ENCODE results near the gene DGKI.

DNA sequence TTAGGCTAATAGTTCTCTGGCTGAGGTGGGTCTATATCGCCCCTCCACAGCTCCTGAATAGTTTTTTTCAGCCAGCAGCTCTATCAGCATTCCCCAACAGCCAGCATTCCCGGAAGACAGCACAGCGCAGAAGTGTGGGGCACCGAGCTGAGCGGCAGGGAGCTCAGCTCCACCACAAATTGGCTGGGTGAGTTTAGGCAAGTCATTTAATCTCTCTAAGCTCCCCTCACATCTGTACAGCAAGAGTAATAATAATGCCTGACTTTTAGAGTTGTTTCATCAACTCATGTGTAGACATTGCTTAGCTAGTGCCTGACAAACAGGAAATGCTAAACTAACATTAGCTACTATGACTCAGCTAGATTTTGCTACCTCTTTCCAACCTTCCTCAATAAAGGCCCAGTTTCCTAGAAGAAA lies 255.3 kb downstream of the DGKI start:
- TF ChIP-seq POLR2AphosphoS5 (IDR thresholded peaks at IDR 0.05; ENCODE audit: low read depth), result no peak
- no peak for TF ChIP-seq EZH2 (IDR thresholded peaks at IDR 0.05; ENCODE audit: low read depth, unreplicated experiment)
- no peak for TF ChIP-seq NANOG (IDR thresholded peaks at IDR 0.05; ENCODE audit: borderline replicate concordance)
- TF ChIP-seq, protein P1, sequence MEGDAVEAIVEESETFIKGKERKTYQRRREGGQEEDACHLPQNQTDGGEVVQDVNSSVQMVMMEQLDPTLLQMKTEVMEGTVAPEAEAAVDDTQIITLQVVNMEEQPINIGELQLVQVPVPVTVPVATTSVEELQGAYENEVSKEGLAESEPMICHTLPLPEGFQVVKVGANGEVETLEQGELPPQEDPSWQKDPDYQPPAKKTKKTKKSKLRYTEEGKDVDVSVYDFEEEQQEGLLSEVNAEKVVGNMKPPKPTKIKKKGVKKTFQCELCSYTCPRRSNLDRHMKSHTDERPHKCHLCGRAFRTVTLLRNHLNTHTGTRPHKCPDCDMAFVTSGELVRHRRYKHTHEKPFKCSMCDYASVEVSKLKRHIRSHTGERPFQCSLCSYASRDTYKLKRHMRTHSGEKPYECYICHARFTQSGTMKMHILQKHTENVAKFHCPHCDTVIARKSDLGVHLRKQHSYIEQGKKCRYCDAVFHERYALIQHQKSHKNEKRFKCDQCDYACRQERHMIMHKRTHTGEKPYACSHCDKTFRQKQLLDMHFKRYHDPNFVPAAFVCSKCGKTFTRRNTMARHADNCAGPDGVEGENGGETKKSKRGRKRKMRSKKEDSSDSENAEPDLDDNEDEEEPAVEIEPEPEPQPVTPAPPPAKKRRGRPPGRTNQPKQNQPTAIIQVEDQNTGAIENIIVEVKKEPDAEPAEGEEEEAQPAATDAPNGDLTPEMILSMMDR (conservative IDR thresholded peaks at IDR 0.05; ENCODE audit: low read depth in 2 of 2), result no peak
- TF ChIP-seq EZH2phosphoT487 (IDR thresholded peaks at IDR 0.05; ENCODE audit: unreplicated experiment), result no peak
- TF ChIP-seq, protein P2, sequence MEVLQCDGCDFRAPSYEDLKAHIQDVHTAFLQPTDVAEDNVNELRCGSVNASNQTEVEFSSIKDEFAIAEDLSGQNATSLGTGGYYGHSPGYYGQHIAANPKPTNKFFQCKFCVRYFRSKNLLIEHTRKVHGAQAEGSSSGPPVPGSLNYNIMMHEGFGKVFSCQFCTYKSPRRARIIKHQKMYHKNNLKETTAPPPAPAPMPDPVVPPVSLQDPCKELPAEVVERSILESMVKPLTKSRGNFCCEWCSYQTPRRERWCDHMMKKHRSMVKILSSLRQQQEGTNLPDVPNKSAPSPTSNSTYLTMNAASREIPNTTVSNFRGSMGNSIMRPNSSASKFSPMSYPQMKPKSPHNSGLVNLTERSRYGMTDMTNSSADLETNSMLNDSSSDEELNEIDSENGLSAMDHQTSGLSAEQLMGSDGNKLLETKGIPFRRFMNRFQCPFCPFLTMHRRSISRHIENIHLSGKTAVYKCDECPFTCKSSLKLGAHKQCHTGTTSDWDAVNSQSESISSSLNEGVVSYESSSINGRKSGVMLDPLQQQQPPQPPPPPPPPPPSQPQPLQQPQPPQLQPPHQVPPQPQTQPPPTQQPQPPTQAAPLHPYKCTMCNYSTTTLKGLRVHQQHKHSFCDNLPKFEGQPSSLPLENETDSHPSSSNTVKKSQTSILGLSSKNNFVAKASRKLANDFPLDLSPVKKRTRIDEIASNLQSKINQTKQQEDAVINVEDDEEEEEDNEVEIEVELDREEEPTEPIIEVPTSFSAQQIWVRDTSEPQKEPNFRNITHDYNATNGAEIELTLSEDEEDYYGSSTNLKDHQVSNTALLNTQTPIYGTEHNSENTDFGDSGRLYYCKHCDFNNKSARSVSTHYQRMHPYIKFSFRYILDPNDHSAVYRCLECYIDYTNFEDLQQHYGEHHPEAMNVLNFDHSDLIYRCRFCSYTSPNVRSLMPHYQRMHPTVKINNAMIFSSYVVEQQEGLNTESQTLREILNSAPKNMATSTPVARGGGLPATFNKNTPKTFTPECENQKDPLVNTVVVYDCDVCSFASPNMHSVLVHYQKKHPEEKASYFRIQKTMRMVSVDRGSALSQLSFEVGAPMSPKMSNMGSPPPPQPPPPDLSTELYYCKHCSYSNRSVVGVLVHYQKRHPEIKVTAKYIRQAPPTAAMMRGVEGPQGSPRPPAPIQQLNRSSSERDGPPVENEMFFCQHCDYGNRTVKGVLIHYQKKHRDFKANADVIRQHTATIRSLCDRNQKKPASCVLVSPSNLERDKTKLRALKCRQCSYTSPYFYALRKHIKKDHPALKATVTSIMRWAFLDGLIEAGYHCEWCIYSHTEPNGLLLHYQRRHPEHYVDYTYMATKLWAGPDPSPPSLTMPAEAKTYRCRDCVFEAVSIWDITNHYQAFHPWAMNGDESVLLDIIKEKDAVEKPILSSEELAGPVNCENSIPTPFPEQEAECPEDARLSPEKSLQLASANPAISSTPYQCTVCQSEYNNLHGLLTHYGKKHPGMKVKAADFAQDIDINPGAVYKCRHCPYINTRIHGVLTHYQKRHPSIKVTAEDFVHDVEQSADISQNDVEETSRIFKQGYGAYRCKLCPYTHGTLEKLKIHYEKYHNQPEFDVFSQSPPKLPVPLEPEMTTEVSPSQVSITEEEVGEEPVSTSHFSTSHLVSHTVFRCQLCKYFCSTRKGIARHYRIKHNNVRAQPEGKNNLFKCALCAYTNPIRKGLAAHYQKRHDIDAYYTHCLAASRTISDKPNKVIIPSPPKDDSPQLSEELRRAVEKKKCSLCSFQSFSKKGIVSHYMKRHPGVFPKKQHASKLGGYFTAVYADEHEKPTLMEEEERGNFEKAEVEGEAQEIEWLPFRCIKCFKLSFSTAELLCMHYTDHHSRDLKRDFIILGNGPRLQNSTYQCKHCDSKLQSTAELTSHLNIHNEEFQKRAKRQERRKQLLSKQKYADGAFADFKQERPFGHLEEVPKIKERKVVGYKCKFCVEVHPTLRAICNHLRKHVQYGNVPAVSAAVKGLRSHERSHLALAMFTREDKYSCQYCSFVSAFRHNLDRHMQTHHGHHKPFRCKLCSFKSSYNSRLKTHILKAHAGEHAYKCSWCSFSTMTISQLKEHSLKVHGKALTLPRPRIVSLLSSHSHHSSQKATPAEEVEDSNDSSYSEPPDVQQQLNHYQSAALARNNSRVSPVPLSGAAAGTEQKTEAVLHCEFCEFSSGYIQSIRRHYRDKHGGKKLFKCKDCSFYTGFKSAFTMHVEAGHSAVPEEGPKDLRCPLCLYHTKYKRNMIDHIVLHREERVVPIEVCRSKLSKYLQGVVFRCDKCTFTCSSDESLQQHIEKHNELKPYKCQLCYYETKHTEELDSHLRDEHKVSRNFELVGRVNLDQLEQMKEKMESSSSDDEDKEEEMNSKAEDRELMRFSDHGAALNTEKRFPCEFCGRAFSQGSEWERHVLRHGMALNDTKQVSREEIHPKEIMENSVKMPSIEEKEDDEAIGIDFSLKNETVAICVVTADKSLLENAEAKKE (CRISPR knock-in tag; IDR thresholded peaks at IDR 0.05), result no peak
- no peak for TF ChIP-seq REST (IDR thresholded peaks at IDR 0.05; ENCODE audit: unreplicated experiment)
- no peak for TF ChIP-seq ZNF331 (CRISPR knock-in tag; IDR thresholded peaks at IDR 0.05; ENCODE audit: low read depth)
- TF ChIP-seq JUNB (IDR thresholded peaks at IDR 0.05; ENCODE audit: unreplicated experiment), result no peak
- TF ChIP-seq ETS1 (IDR thresholded peaks at IDR 0.05), result no peak
- TF ChIP-seq STAT1 (IDR thresholded peaks at IDR 0.05; ENCODE audit: unreplicated experiment), result no peak
- no peak for TF ChIP-seq CREB1 (CRISPR knock-in tag; IDR thresholded peaks at IDR 0.05; ENCODE audit: low read depth)

Data from GM23338 (cell line).